Activated CD4-positive, alpha-beta T cell treated with anti-CD3 and anti-CD28 coated beads for 36 hours (primary cell): Measurements from ENCODE around the gene KRTAP12-4. TPM values are rescaled to one million over a fixed set of nuclear protein-coding genes. Genes with fewer than 3 reads are reported as not detected.

ENCODE experiments used
- ATAC-seq: fragments of 200-7000 bp; cut with Tn5 transposase; one replicate; pipeline ENCODE4 v1.10.0; 2021; ENCODE audit warnings: mild to moderate bottlenecking, moderate library complexity
- CTCF ChIA-PET: fragments of 350-600 bp; sonication (Branson Sonifier 250); formaldehyde crosslinking; loops from one replicate; lab custom pipeline; 2021; ENCODE audit warnings: antibody characterized with exemption; lab: Charles Lee
- POLR2A ChIA-PET: fragments of 350-600 bp; sonication (Branson Sonifier 250); formaldehyde crosslinking; loops from one replicate; lab custom pipeline; 2021; ENCODE audit warnings: antibody characterized with exemption, inconsistent platforms; lab: Charles Lee
- DNase-seq: peaks from one replicate; pipeline ENCODE4 v3.0.0-alpha.2; 2020
- H3K27ac Mint-ChIP-seq: one replicate; pipeline ENCODE4 v1.8.0; 2021; ENCODE audit warnings: mixed read lengths
- H3K27me3 Mint-ChIP-seq: one replicate; pipeline ENCODE4 v1.8.0; 2021; ENCODE audit warnings: mixed read lengths
- H3K36me3 Mint-ChIP-seq: one replicate; pipeline ENCODE4 v1.8.0; 2021; ENCODE audit warnings: low read depth, mixed read lengths
- H3K4me1 Mint-ChIP-seq: one replicate; pipeline ENCODE4 v1.8.0; 2021; ENCODE audit warnings: mixed read lengths
- H3K4me3 Mint-ChIP-seq: one replicate; pipeline ENCODE4 v1.8.0; 2021; ENCODE audit warnings: mild to moderate bottlenecking, moderate library complexity, mixed read lengths
- H3K9me3 Mint-ChIP-seq: one replicate; pipeline ENCODE4 v1.8.0; 2021; ENCODE audit warnings: low read depth, mixed read lengths
- intact Hi-C, 2 experiments: fragments of 100-400 bp; cut with DNase I in 1 of 2; cut with micrococcal nuclease in 1 of 2; formaldehyde crosslinking; loops; one replicate each; pipeline versions ENCODE4 v1.14.2 to v1.15.1; 2022 to 2024; cut with DNase I, micrococcal nuclease
- total RNA-seq, 2 experiments: library from RNA; stranded (reverse); gene quantifications; one replicate each; pipeline ENCODE4 v1.2.3, GENCODE V29; 2021

KRTAP12-4 gene, protein sequence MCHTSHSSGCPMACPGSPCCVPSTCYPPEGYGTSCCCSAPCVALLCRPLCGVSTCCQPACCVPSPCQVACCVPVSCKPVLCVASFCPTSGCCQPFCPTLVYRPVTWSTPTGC
- total RNA-seq = not detected

DNA sequence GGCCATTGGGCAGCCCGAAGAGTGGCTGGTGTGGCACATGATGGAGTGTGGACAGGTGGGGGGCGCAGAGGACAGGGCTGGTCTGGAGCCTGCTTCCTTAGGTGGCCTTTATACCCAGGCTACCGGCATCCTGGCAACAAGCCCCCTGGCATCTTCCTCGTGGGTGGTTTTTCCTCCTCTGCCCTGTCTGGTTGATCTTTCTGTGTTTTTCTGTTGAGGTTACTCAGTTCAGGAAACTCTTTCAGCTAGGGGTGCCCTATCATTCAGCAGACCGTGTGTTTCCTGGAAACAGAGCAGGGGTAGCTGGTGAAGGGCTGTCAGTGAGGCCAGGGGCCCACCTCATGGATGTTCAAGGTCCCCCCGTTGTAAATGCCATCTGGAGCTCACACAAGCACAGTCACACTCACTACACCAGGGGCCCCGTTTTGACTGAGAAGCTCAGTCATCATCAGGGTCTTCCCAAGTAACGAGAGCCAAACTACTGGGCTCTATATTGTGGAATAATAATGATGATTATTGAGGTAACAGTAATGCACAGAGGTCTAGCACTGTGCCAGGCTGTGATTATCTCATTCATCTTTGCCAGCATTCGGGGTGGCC is at the start of gene KRTAP12-4:
TSS of gene KRTAP12-4 (minus strand) at position 84 of the 600 bp plus-strand sequence. CDS start at position 39, 45 bp downstream.
- H3K36me3 Mint-ChIP-seq = peaks cover 17% of the 10 kb centered on the region
- ATAC-seq (no peak), DNase-seq (no peak)
- ChIA-PET CTCF (interaction anchor here (0.8 kb wide), 1 partner anchor 21 kb away, joined by 3 read pairs; no protein-coding TSS in a partner anchor), POLR2A (interaction anchor here (0.5 kb wide), 1 partner anchor 941 kb away, joined by 3 read pairs; no protein-coding TSS in a partner anchor)
- H3K27ac Mint-ChIP-seq = peak within 1 kb of the TSS; percentile 42
- no peak within 1 kb of the TSS for H3K4me3 Mint-ChIP-seq
- H3K4me1 Mint-ChIP-seq = peaks cover 46% of the 10 kb centered on the region
- no peaks in the 10 kb centered on the region for H3K27me3 Mint-ChIP-seq
- peaks cover 23% of the 10 kb centered on the region for H3K9me3 Mint-ChIP-seq
- intact Hi-C loops = loop anchor here in 1 of 2 experiments (5.0 kb wide), 1 partner anchor 37 kb away; no protein-coding TSS in a partner anchor

DNA sequence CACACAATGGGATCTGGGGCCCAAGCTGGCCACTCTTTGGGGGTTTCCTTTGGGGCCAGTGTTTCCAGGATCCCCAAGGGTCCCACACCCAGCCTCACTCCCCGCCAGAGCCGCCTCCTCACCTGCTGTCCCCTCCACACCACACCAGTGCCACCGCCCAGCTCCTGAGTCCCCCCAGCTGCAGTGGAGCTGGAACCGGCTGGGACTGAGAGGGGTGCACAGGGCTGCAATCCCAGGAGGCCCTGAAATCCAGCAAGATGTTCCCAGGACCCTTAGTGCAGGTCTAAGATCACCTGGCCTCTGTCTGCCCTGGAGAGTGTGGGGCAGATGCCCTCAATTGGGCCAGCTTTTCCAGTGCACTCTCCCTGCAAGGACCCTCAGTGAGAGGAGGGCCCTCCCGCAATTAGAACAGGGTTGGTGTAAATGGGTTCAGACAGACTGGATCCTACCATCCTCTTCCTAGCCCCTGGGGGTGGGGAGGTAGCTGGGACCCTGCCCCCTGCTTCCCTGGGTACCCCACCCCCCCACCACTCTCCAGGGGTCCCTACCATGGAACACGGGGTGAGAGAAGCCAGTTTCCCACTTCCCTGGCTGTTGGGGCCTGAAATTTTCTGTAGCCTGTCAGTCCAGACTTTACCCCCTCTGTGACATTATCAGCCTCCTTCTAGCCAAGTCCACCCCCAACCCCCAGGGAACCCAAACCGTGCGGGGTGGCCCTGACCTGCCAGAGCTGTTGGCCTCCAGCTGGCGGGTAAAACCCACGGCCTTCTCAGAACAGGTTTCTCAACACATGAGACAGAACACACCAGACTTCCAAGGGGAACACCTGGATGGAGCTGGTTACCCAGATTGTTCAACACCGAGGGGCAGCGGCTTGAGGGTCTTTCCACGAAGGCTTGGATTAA is 49.5 kb upstream of the KRTAP12-4 start:
- peaks cover 11% of the 10 kb centered on the region for H3K36me3 Mint-ChIP-seq
- H3K9me3 Mint-ChIP-seq = peaks cover 8% of the 10 kb centered on the region
- peaks cover 71% of the 10 kb centered on the region for H3K27me3 Mint-ChIP-seq
- ChIA-PET CTCF (no interaction called here), POLR2A (no interaction called here)
- DNase-seq (no peak), ATAC-seq (no peak)
- intact Hi-C loops = no loop called here
- H3K27ac Mint-ChIP-seq = no peak overlapping the region
- no peak overlapping the region for H3K4me3 Mint-ChIP-seq
- peaks cover 6% of the 10 kb centered on the region for H3K4me1 Mint-ChIP-seq

DNA sequence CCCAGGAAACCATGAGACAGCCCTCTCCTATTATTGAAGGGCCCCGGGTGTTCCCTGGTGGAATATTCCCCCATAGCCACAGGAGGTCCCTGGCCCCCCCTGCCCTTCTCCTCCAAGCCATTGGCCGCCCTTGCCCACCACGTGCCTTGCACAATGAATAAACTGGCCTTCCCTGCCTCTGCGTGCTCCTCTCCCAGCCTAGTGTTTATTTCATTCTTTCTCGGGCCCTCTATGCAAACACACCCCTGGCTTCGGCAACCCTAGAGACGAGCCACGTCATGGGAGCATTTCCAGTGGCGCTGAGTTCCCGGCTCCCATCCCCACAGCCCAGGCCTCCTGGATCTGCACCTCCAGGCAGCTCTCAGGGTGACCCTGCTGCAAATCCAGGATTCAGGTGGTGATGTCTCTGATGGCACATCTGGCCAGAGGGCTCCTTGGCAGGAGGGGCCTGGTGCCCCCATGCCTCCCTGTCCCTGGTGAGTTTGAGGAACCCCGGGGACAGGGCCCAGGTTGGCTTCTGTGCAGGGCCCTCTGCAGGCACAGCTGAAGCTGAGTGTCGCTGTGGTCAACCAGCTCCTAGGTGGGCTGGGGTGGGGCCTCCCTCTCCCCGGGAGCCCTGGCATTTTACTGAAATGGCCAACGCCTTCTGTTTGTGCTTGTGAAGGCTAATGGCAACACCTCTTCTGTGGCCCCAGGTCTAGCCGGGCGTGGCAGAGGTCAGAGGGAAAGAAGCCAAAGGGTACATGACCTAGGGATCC is 48.7 kb upstream of the KRTAP12-4 start:
- no peak overlapping the region for H3K4me3 Mint-ChIP-seq
- no peak for DNase-seq
- peaks cover 68% of the 10 kb centered on the region for H3K27me3 Mint-ChIP-seq
- no peaks in the 10 kb centered on the region for H3K4me1 Mint-ChIP-seq
- ATAC-seq = no peak
- ChIA-PET CTCF (no interaction called here), POLR2A (no interaction called here)
- H3K36me3 Mint-ChIP-seq = peaks cover 11% of the 10 kb centered on the region
- intact Hi-C loops = no loop called here
- H3K27ac Mint-ChIP-seq = no peak overlapping the region
- peaks cover 8% of the 10 kb centered on the region for H3K9me3 Mint-ChIP-seq

DNA sequence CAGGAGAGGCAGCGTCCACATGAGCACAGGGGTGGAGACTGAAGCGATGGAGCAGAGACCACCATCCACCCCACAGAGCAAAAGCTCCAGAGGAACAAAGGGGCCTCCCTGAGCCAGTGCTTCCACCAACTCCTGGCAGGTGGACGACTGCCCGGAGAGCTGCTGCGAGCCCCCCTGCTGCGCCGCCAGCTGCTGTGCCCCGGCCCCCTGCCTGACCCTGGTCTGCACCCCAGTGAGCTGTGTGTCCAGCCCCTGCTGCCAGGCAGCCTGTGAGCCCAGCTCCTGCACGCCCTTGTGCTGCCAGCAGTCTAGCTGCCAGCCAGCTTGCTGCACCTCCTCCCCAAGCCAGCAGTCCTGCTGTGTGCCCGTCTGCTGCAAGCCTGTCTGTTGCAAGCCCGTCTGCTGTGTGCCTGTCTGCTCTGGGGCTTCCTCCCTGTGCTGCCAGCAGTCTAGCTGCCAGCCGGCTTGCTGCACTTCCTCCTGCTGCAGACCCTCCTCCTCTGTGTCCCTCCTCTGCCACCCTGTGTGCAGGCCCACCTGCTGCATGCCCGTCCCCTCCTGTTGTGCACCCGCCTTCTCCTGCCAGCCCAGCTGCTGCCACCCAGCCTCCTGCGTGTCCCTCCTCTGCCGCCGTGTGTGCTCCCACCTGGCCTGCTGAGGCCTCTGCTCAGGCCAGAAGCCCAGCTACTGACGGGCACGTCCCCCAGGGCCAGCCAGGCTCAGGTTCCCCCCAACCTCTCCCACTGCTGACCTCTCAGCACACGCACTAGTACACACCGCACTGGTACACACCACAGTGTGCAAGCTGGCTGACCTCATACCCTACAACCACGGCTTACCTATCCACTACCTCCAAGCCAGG is 47.9 kb upstream of the KRTAP12-4 start:
- CTCF ChIA-PET = no interaction called here
- Mint-ChIP-seq H3K4me3 (no peak overlapping the region), H3K9me3 (peaks cover 8% of the 10 kb centered on the region), H3K27me3 (peaks cover 68% of the 10 kb centered on the region), H3K27ac (no peak overlapping the region), H3K36me3 (peaks cover 11% of the 10 kb centered on the region), H3K4me1 (no peaks in the 10 kb centered on the region)
- no peak for DNase-seq
- POLR2A ChIA-PET = no interaction called here
- intact Hi-C loops = no loop called here
- no peak for ATAC-seq

DNA sequence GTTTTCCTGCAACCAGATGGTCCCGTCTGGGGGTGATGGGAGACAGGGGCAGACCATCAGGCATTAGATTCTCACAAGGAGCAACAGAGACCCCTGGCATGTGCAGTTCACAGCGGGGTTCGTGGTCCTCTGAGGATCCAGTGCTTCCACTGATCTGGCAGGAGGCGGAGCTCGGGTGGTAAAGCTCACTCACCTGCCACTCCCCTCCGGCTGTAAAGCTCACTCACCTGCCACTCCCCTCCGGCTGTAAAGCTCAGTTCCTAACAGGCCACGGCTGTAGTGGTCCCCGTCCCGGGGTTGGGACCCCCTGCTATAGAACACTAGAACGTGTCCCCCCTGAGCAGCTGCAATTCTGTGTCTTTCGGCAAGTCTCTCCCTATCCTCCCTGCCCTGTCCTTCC is 47.1 kb upstream of the KRTAP12-4 start:
- DNase-seq (no peak), ATAC-seq (no peak)
- Mint-ChIP-seq H3K27ac (no peak overlapping the region), H3K27me3 (peaks cover 72% of the 10 kb centered on the region), H3K4me3 (no peak overlapping the region), H3K9me3 (peaks cover 8% of the 10 kb centered on the region), H3K36me3 (peaks cover 11% of the 10 kb centered on the region), H3K4me1 (no peaks in the 10 kb centered on the region)
- CTCF ChIA-PET = no interaction called here
- POLR2A ChIA-PET = no interaction called here
- intact Hi-C loops = no loop called here

DNA sequence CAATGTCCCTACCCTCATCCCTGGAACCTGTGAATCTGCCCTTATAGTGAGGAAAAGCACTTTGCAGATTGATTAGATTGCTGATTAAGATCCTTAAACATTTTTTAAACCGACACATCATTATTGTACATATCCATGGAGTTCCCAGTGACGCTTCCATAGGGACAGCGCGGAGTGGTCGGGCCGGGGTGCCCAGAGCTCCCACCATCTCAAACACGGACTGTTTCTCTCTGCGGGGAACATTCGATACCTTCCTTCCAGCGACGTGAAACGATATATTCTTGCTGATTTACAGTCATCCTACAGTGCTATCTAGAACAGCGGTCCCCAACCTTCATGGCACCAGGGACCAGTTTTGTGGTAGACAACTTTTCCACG is 46.6 kb upstream of the KRTAP12-4 start:
- H3K4me1 Mint-ChIP-seq = no peaks in the 10 kb centered on the region
- H3K27ac Mint-ChIP-seq = no peak overlapping the region
- peaks cover 4% of the 10 kb centered on the region for H3K9me3 Mint-ChIP-seq
- peaks cover 6% of the 10 kb centered on the region for H3K36me3 Mint-ChIP-seq
- intact Hi-C loops = no loop called here
- peaks cover 67% of the 10 kb centered on the region for H3K27me3 Mint-ChIP-seq
- DNase-seq (no peak), ATAC-seq (no peak)
- ChIA-PET POLR2A (no interaction called here), CTCF (no interaction called here)
- H3K4me3 Mint-ChIP-seq = no peak overlapping the region

DNA sequence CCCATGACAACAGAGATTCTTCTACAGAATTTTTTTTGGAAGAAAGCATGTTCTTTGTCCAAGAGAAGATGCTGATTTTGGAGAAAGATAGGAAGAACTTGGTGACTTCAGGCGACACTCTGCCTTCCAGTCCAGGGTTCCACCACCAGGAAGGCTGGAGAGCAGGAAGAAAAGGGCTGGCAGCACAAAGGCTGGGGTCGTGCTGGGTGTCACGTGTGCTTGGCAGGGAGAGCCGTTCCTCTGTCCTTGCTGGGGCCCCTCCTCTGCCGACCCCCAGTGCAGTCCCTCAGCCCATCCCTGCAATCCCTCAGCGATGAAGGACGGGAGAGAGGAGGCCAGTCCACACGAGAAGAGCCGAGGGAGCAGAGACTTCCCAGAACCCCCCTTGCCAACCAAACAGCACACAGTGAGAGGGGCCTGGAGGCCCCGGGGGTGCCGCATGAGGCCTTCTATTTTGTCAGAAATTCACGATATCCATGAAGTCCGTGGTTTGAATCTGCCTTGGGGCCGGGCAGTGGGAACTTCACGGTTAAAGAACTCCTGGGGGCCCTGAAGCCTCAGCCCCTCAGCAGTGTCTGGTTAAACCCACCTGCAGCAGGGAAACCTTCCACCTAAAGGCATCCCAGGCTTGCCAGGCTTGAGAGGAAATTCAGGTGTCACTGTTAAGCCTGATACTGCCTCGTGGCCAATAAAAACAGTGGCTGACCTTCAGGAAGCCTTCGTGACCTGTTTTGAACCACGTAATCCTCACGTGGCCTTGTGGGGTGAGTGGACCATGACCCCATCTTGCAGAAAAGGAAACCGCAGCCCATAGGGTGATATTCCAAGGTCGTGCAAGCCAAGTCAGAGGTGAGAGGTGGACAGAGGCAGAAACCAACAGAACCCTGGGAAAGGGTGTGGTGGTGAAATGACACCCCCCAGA is 45.9 kb upstream of the KRTAP12-4 start:
- ChIA-PET CTCF (interaction anchor here (0.8 kb wide), 1 partner anchor 93 kb away, joined by 3 read pairs; no protein-coding TSS in a partner anchor), POLR2A (no interaction called here)
- ATAC-seq = no peak

DNA sequence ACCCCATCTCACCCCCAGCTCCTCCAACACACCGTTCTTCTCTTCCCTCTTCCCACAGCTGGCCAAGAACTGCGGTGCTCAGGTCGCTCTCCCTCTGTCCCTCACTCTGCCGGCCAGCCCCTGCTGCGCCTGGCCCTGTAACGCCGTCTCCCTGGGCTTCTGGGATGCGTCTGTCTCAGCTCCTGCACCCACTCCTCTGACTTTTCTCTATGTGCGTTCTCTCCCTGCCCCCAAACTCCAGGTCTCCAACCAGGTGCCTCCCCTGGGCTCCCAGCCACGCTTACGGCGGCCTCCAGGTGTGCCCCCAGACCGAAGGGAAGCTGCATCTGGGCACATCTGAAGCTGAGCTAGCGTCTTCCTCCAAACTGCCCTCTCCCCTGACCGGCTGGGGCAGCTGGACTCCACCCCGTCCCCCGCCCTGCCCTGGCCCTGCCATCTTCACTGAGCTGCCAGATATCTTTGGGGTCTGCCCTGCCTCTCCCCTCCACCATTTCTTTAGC is 45.1 kb upstream of the KRTAP12-4 start:
- intact Hi-C loops = no loop called here
- H3K9me3 Mint-ChIP-seq = no peaks in the 10 kb centered on the region
- H3K27ac Mint-ChIP-seq = no peak overlapping the region
- no peaks in the 10 kb centered on the region for H3K4me1 Mint-ChIP-seq
- no peaks in the 10 kb centered on the region for H3K36me3 Mint-ChIP-seq
- no peak for DNase-seq
- no peak overlapping the region for H3K4me3 Mint-ChIP-seq
- CTCF ChIA-PET = interaction anchor here (0.8 kb wide), 1 partner anchor 94 kb away, joined by 3 read pairs; no protein-coding TSS in a partner anchor
- H3K27me3 Mint-ChIP-seq = peaks cover 55% of the 10 kb centered on the region
- POLR2A ChIA-PET = no interaction called here
- ATAC-seq = no peak

More for the DNA sequence above, 45.9 kb upstream of the KRTAP12-4 start:
- H3K4me1 Mint-ChIP-seq = no peaks in the 10 kb centered on the region
- intact Hi-C loops = no loop called here
- H3K36me3 Mint-ChIP-seq = peaks cover 2% of the 10 kb centered on the region
- H3K9me3 Mint-ChIP-seq = no peaks in the 10 kb centered on the region
- no peak overlapping the region for H3K27ac Mint-ChIP-seq
- H3K4me3 Mint-ChIP-seq = no peak overlapping the region
- H3K27me3 Mint-ChIP-seq = peaks cover 62% of the 10 kb centered on the region
- DNase-seq = no peak

DNA sequence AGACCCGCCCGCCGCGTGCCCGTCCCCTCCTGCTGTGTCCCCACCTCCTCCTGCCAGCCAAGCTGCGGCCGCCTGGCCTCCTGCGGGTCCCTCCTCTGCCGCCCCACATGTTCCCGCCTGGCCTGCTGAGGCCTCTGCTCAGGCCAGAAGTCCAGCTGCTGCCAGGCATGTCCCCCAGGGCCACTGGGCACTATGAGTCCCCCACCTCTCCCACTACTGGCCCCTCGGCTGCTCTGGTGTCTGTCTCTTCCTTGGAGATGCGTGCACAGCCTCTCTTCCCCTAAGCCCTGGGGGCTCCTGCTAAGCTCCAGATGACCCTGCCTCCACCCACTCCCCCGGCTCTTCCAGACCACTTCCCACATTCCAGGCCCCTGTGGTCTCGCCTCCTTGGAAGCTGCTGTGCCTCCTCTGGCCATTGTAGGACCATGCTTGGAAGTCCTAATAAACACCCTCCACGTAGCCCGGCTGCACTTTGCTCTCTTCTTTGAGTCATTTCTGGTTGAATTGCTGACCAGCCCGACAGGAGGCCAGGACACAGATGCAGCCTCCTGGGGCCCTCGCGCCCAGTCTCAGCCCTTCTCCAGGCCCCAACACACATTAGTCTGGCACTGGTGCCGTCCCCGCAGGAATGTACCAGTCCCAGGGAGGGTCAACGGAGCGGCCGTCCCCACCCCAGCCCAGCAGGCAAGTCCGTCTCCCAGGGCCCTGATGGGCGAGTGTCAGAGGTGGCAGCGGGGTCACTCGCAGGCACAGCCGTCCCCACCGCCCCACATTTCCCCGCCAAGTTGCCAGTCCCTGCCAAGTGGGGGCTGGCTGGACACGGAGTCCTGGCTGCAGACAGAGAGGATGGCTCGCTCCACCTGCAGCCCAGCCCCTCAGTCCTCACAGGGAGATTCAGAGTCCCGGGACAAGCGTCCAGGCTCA is 43.6 kb upstream of the KRTAP12-4 start:
- peaks cover 2% of the 10 kb centered on the region for H3K36me3 Mint-ChIP-seq
- H3K27me3 Mint-ChIP-seq = peaks cover 44% of the 10 kb centered on the region

More for the DNA sequence above, 43.6 kb upstream of the KRTAP12-4 start:
- H3K27ac Mint-ChIP-seq = no peak overlapping the region
- intact Hi-C loops = no loop called here
- ATAC-seq = no peak
- DNase-seq = no peak
- CTCF ChIA-PET = no interaction called here
- no peak overlapping the region for H3K4me3 Mint-ChIP-seq
- POLR2A ChIA-PET = no interaction called here
- H3K9me3 Mint-ChIP-seq = peaks cover 5% of the 10 kb centered on the region
- H3K4me1 Mint-ChIP-seq = peaks cover 2% of the 10 kb centered on the region
